Ectodermal cell (in vitro differentiated cells): ENCODE data around the gene CACNA1H.

ENCODE experiments used
- H3K27ac ChIP-seq: 2 replicates; pipeline ENCODE4 v1.7.0; 2013; ENCODE audit warnings: mild to moderate bottlenecking, low read depth, low read length; ENCODE audit not compliant: insufficient read depth, poor library complexity, severe bottlenecking
- H3K27me3 ChIP-seq: 2 replicates; pipeline ENCODE4 v1.7.0; 2013; ENCODE audit warnings: mild to moderate bottlenecking, low read length; ENCODE audit not compliant: insufficient read depth, control insufficient read depth, poor library complexity, severe bottlenecking
- H3K36me3 ChIP-seq: one replicate; pipeline ENCODE4 v1.7.0; 2013; ENCODE audit warnings: low read length; ENCODE audit not compliant: control insufficient read depth, insufficient read depth
- H3K4me1 ChIP-seq: one replicate; pipeline ENCODE4 v1.7.0; 2013; ENCODE audit warnings: low read length; ENCODE audit not compliant: control insufficient read depth, insufficient read depth
- H3K4me3 ChIP-seq: 2 replicates; pipeline ENCODE4 v1.7.0; 2013; ENCODE audit warnings: low read depth, low read length, control low read depth; ENCODE audit not compliant: insufficient read depth
- H3K9me3 ChIP-seq: 2 replicates; pipeline ENCODE4 v1.7.0; 2013; ENCODE audit warnings: mild to moderate bottlenecking, low read length, moderate library complexity; ENCODE audit not compliant: control insufficient read depth
- whole genome bisulfite sequencing, 2 experiments: methylation state at CpG; one replicate each; pipeline ENCODE4 v1.1.7; 2013; ENCODE audit warnings: missing lambda C conversion rate in 2 of 2; 5-methylcytosine and 5-hydroxymethylcytosine counted together

The CACNA1H gene

GRCh38 chr16:1149101-1149636 is 3.7 kb upstream of the CACNA1H start:
- H3K27me3 ChIP-seq = peaks cover 3% of the 10 kb centered on the region
- H3K36me3 ChIP-seq = no peaks in the 10 kb centered on the region
- H3K4me1 ChIP-seq = peaks cover 23% of the 10 kb centered on the region
- H3K9me3 ChIP-seq = no peaks in the 10 kb centered on the region
- H3K4me3 ChIP-seq = no peak overlapping the region
- 90 to 91% methylated on average over 22 of the region's 22 CpGs for WGBS, 2 experiments
- H3K27ac ChIP-seq = no peak overlapping the region

DNA sequence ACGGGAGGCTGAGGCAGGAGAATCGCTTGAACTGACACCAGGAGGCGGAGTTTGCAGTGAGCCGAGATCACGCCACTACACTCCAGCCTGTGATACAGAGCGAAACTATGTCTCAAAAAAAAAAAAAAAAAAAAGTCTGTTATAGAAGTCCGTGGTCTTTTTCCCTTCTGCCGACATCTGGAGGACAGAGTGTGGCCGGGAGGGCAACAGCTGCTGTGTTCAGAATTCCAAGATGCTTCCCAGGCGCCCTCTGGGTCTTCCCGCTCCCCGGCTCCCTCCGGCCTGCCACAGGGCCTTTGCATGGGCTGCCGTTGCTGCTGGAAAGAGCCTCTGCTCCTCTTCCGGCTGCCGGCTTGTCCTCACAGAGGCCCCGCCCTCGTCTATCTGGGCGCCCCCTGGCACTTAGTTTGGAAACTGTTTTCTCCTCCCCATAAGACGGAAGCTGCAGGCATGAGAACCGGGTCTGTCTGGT is 2.4 kb upstream of the CACNA1H start:
- no peak overlapping the region for H3K4me3 ChIP-seq
- peaks cover 8% of the 10 kb centered on the region for H3K27me3 ChIP-seq
- H3K36me3 ChIP-seq = no peaks in the 10 kb centered on the region
- 88% methylated on average over 21 of the region's 21 CpGs for WGBS, 2 experiments
- peaks cover 23% of the 10 kb centered on the region for H3K4me1 ChIP-seq
- H3K27ac ChIP-seq = no peak overlapping the region
- H3K9me3 ChIP-seq = no peaks in the 10 kb centered on the region

DNA sequence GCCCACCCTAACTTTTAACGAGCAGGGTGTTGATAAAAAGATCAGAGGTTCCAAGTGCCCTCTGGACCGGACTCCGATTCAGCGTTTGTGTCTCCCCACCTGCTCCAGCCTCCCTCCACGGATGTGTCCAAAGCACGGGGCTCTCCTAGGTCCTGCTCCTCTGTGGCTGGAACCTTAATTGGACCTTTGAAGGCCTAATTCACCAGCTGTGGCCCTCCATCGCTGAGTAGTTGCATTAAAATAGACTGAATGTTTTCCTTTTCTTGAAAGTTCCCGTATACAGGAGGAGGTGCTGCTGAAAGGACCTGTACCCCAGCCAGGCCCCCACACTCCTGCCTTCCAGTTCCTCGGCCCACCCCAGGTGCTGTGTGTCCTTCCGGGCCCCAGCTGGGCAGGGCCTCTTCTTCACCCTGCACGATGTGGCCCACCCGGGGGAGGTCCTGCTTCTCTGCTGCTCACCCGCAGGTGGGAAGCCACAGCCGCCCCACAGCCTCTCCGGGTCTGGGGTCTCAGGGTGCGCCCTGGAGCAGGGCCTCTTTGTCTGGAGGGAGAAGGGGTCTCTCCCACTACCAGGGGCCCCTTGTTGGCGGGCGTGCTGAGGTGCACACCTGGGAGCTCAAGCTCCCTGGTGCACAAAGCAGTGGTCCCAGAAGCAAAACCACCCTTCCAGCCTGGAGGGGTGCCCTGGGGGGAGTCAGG is 1.3 kb upstream of the CACNA1H start:
- Histone ChIP-seq H3K4me3 (peak overlapping the region; percentile 44), H3K4me1 (peaks cover 21% of the 10 kb centered on the region)

DNA sequence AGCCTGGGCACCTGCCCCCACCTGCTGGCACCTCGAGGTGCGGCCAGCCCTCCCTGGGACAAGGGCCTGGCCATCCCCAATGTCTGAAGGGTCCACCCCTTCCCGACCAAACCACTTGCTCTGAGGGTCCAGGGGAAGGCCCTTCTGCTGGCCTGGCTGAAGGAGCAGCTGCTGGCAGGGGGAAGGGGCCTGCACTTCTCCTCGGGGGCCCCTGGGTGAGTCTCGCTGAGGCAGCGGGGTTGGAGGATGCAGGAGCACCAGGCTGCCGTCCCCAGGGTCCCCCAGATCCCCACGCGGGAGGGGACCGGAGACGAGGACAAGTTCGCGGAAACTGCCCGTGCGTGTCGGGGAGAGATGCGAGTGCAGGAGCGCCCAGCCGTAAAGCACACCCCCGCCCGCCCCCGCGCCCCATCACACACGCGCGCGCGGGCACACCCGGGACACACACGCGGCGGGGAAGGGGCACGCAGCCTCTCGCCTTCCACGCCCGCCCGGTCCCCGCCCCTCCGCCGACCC is 725 bp upstream of the CACNA1H start:
- Histone ChIP-seq H3K9me3 (no peaks in the 10 kb centered on the region), H3K27ac (no peak overlapping the region), H3K27me3 (peaks cover 8% of the 10 kb centered on the region), H3K4me3 (peak overlapping the region; percentile 44), H3K36me3 (no peaks in the 10 kb centered on the region), H3K4me1 (peaks cover 21% of the 10 kb centered on the region)
- WGBS, 2 experiments = 4 to 6% methylated on average over 27 to 40 of the region's 40 CpGs

More for the DNA sequence above, 1.3 kb upstream of the CACNA1H start:
- H3K9me3 ChIP-seq = no peaks in the 10 kb centered on the region
- H3K27ac ChIP-seq = no peak overlapping the region
- whole genome bisulfite sequencing, 2 experiments = 75 to 77% methylated on average over 17 to 18 of the region's 18 CpGs
- no peaks in the 10 kb centered on the region for H3K36me3 ChIP-seq
- H3K27me3 ChIP-seq = peaks cover 8% of the 10 kb centered on the region

- 1% methylated on average over 88 to 94 of the region's 94 CpGs for whole genome bisulfite sequencing, 2 experiments
- H3K36me3 ChIP-seq = no peaks in the 10 kb centered on the region
- no peak overlapping the region for H3K27ac ChIP-seq
- H3K27me3 ChIP-seq = peaks cover 8% of the 10 kb centered on the region
- H3K9me3 ChIP-seq = no peaks in the 10 kb centered on the region
- peaks cover 21% of the 10 kb centered on the region for H3K4me1 ChIP-seq
- peak overlapping the region; percentile 45 for H3K4me3 ChIP-seq
Observed at GRCh38 chr16:1153480-1154160, 714 bp downstream of the CACNA1H start.

DNA sequence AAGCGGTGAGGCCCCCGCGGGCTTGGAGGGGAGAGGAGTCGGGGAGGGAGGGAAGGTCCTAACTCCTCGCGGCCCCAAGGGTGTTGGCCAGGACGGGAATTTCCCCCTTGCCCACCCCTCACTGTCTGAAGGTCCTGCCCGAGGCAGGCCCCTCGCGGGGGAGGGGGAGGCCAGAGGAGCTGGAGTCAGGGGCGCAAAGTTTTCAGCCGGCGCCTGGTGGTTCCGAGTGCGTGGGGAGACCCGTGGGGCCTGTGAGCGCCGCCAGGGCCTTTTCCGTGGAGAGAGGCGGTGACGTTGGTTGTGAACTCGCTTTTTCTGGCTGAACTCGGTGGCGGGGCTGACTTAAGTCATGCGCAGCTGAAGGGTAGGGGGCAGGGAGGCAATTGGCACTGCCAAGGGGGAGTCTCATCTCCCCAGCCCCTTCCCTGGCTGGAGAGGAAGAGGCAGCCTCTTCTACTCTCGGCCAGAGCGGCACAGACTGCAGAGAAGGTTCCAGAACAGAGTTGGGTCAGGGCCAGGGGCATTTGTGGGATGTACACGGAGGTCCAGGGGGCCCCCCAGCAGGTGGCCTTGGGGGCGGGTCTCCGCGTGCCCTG is 1.5 kb downstream of the CACNA1H start:
- peak overlapping the region; percentile 35 for H3K4me3 ChIP-seq
- 35 to 38% methylated on average over 30 to 31 of the region's 31 CpGs for WGBS, 2 experiments
- H3K27ac ChIP-seq = no peak overlapping the region
- peaks cover 8% of the 10 kb centered on the region for H3K27me3 ChIP-seq
- H3K9me3 ChIP-seq = no peaks in the 10 kb centered on the region
- peaks cover 27% of the 10 kb centered on the region for H3K4me1 ChIP-seq
- no peaks in the 10 kb centered on the region for H3K36me3 ChIP-seq

- H3K36me3 ChIP-seq = no peaks in the 10 kb centered on the region
- H3K27me3 ChIP-seq = peaks cover 8% of the 10 kb centered on the region
- WGBS, 2 experiments = 87 to 88% methylated on average over 23 of the region's 23 CpGs
- H3K4me3 ChIP-seq = no peak overlapping the region
- H3K9me3 ChIP-seq = no peaks in the 10 kb centered on the region
- peaks cover 32% of the 10 kb centered on the region for H3K4me1 ChIP-seq
- no peak overlapping the region for H3K27ac ChIP-seq
Observed at GRCh38 chr16:1154887-1155331, 2.0 kb downstream of the CACNA1H start.

- H3K4me3 ChIP-seq = no peak overlapping the region
- H3K27me3 ChIP-seq = peaks cover 8% of the 10 kb centered on the region
- WGBS, 2 experiments = 90 to 91% methylated on average over 20 of the region's 20 CpGs
- H3K4me1 ChIP-seq = peaks cover 38% of the 10 kb centered on the region
- H3K9me3 ChIP-seq = no peaks in the 10 kb centered on the region
- H3K36me3 ChIP-seq = no peaks in the 10 kb centered on the region
- no peak overlapping the region for H3K27ac ChIP-seq
Observed at GRCh38 chr16:1155353-1156054, 2.6 kb downstream of the CACNA1H start.

- Histone ChIP-seq H3K36me3 (no peaks in the 10 kb centered on the region), H3K27me3 (peaks cover 8% of the 10 kb centered on the region), H3K4me1 (peaks cover 39% of the 10 kb centered on the region), H3K4me3 (no peak overlapping the region), H3K9me3 (no peaks in the 10 kb centered on the region), H3K27ac (no peak overlapping the region)
- 92% methylated on average over 35 of the region's 35 CpGs for WGBS, 2 experiments
Observed at GRCh38 chr16:1156055-1156982, 3.4 kb downstream of the CACNA1H start.
